Measurements from ENCODE around the gene SPZ1.
"Not testable (repeated sequence)": the region's sequence is repeated elsewhere in the genome, so short reads cannot be mapped to it uniquely, and the experiment has no call there.

The SPZ1 gene

GRCh38 chr5:80339116-80339515 is 19.3 kb downstream of the SPZ1 start:
- DNase-seq = no peak

GRCh38 chr5:80341016-80341775 is 21.4 kb downstream of the SPZ1 start:
- no peak for DNase-seq

- no peak for DNase-seq
These were observed 23.3 kb downstream of the SPZ1 start for GRCh38 chr5:80343067-80343466.

GRCh38 chr5:80346055-80346454 is 26.3 kb downstream of the SPZ1 start:
- no peak for DNase-seq

- no peak for DNase-seq
These were observed 28.4 kb downstream of the SPZ1 start for GRCh38 chr5:80348171-80348570.

GRCh38 chr5:80351019-80351418 is 31.2 kb downstream of the SPZ1 start:
- not testable (repeated sequence) for DNase-seq

- no peak for DNase-seq
These were observed 35.9 kb downstream of the SPZ1 start for GRCh38 chr5:80355686-80356085.

- DNase-seq = no peak
These were observed 37.9 kb downstream of the SPZ1 start for GRCh38 chr5:80357671-80358070.

- no peak for DNase-seq
These were observed 41.2 kb downstream of the SPZ1 start for GRCh38 chr5:80360914-80361444.

GRCh38 chr5:80364892-80365291 is 45.1 kb downstream of the SPZ1 start:
- DNase-seq = no peak

- DNase-seq = no peak
These were observed 49.1 kb downstream of the SPZ1 start for GRCh38 chr5:80368661-80369480.

- DNase-seq = no peak
These were observed 49.7 kb downstream of the SPZ1 start for GRCh38 chr5:80369521-80369920.

GRCh38 chr5:80370390-80370789 is 50.6 kb downstream of the SPZ1 start:
- no peak for DNase-seq
